Esophagus squamous epithelium (tissue), 5 donors: Measurements from ENCODE around the gene CLIC6. TPM values are rescaled to one million over a fixed set of nuclear protein-coding genes. Genes with fewer than 3 reads are reported as not detected.

Source experiments
- DNase-seq: peaks from one replicate; lab custom pipeline; 2025; lab: John Stamatoyannopoulos, UW
- H3K27ac ChIP-seq, 4 donors: fragments of 200-600 bp; sonication (generic); one replicate each; pipeline ENCODE4 v1.5.1; 2016 to 2019; ENCODE audit warnings: mild to moderate bottlenecking in 1 of 4
- H3K27me3 ChIP-seq, 4 donors: fragments of 200-600 bp; sonication (generic); 1 replicate in 3 of 4; 2 replicates in 1 of 4; pipeline versions ENCODE4 v1.5.1 to v1.6.0; 2017 to 2021; ENCODE audit warnings: antibody characterized with exemption in 1 of 4
- H3K36me3 ChIP-seq, 3 donors: fragments of 200-600 bp; sonication (generic); one replicate each; pipeline ENCODE4 v1.5.1; 2016 to 2019
- H3K4me1 ChIP-seq, 3 donors: fragments of 200-600 bp; sonication (generic); one replicate each; pipeline ENCODE4 v1.5.1; 2017 to 2019
- H3K4me3 ChIP-seq, 4 donors: fragments of 200-600 bp; sonication (generic); 1 replicate in 3 of 4; 2 replicates in 1 of 4; pipeline ENCODE4 v1.5.1; 2016 to 2019; ENCODE audit warnings: mild to moderate bottlenecking in 2 of 4, moderate library complexity in 1 of 4
- H3K9me3 ChIP-seq, 3 donors: fragments of 200-600 bp; sonication (generic); one replicate each; pipeline ENCODE4 v1.5.1; 2016 to 2019
- CTCF ChIP-seq, 6 experiments: fragments of 450-650 bp in 4 of 6; fragments of 200-600 bp in 2 of 6; sonication (generic) in 2 of 6; IDR thresholded peaks; one replicate each; pipeline ENCODE4 v1.5.1; 2016 to 2019; ENCODE audit warnings: antibody characterized with exemption in 6 of 6, mild to moderate bottlenecking in 4 of 6, moderate library complexity in 4 of 6
- POLR2A ChIP-seq, 4 donors: fragments of 450-650 bp; IDR thresholded peaks; one replicate each; pipeline ENCODE4 v1.6.1; 2017; ENCODE audit warnings: antibody characterized with exemption in 4 of 4, mild to moderate bottlenecking in 4 of 4, moderate library complexity in 3 of 4
- WGBS, 2 donors: methylation state at CpG; one replicate each; pipeline ENCODE4 v1.1.5; 2018; 5-methylcytosine and 5-hydroxymethylcytosine counted together
- intact Hi-C: fragments of 100-400 bp; cut with DNase I; formaldehyde crosslinking; loops from one replicate; pipeline ENCODE4 v1.15.0; 2022
- total RNA-seq, 4 donors: library from RNA; depleted of rRNA; stranded (reverse); fragments of >200 nt; gene quantifications; one replicate each; pipeline ENCODE4 v1.1.0, GENCODE V29; 2016
- donor health status: DM: yes; HTN: yes; CAD: no.

CLIC6 gene
- total RNA-seq, 4 donors from 2014 or later = 0.83 to 3.8 (median 2.0) TPM

- TF ChIP-seq CTCF (IDR thresholded peaks at IDR 0.05) = no peak
- no peak for TF ChIP-seq POLR2A (IDR thresholded peaks at IDR 0.05)
- Histone ChIP-seq H3K27ac (no peak overlapping the region), H3K27me3 (no peaks in the 10 kb centered on the region), H3K4me1 (peaks cover 0 to 3% (median 0%) of the 10 kb centered on the region in 3 donors), H3K9me3 (no peaks in the 10 kb centered on the region), H3K4me3 (no peak overlapping the region), H3K36me3 (no peaks in the 10 kb centered on the region)
- WGBS, 2 donors = 100% methylated on average over 1 of the region's 1 CpG
- intact Hi-C loops = no loop called here
- DNase-seq = no peak
Measured at GRCh38 chr21:34762786-34763185, 94.0 kb downstream of the CLIC6 start.

- H3K9me3 ChIP-seq = no peaks in the 10 kb centered on the region
- DNase-seq = no peak
- intact Hi-C loops = no loop called here
- 77 to 85% methylated on average over 3 of the region's 3 CpGs for WGBS, 2 donors
- no peak overlapping the region for H3K4me3 ChIP-seq
- no peaks in the 10 kb centered on the region for H3K36me3 ChIP-seq
- peaks cover 0 to 3% (median 0%) of the 10 kb centered on the region in 3 donors for H3K4me1 ChIP-seq
- no peak overlapping the region for H3K27ac ChIP-seq
- peaks cover 0 to 3% (median 0%) of the 10 kb centered on the region in 4 donors for H3K27me3 ChIP-seq
- TF ChIP-seq CTCF (IDR thresholded peaks at IDR 0.05) = no peak
- TF ChIP-seq POLR2A (IDR thresholded peaks at IDR 0.05) = no peak
Measured at GRCh38 chr21:34764715-34765284, 96.0 kb downstream of the CLIC6 start.

DNA sequence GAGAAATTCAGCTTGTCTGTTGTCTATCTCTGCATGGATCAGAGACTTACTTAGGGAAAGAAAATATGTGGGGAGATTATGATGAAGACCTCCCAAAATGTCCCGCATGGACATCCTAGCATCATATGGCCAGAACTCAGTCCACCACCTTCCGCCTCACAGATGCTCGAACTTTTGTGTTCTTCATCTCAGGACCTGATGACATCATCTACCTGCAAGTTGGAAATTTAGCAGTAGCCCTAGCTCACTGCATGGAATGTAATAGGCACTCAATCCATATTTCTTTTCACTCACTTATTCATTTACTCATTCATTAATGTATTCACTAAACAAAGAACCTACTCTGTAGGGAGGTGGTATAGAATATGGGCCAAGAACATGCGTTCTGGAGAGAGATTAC is 96.8 kb downstream of the CLIC6 start:
- H3K36me3 ChIP-seq = no peaks in the 10 kb centered on the region
- intact Hi-C loops = no loop called here
- DNase-seq = no peak
- no peak overlapping the region for H3K4me3 ChIP-seq
- WGBS, 2 donors = 90 to 92% methylated on average over 4 of the region's 4 CpGs
- no peaks in the 10 kb centered on the region for H3K4me1 ChIP-seq
- TF ChIP-seq POLR2A (IDR thresholded peaks at IDR 0.05) = no peak
- no peak for TF ChIP-seq CTCF (IDR thresholded peaks at IDR 0.05)
- H3K27ac ChIP-seq = no peak overlapping the region
- H3K27me3 ChIP-seq = peaks cover 0 to 3% (median 0%) of the 10 kb centered on the region in 4 donors
- no peaks in the 10 kb centered on the region for H3K9me3 ChIP-seq

GRCh38 chr21:34766862-34767261 is 98.1 kb downstream of the CLIC6 start:
- Histone ChIP-seq H3K4me3 (no peak overlapping the region), H3K27ac (no peak overlapping the region), H3K4me1 (no peaks in the 10 kb centered on the region), H3K36me3 (no peaks in the 10 kb centered on the region), H3K9me3 (no peaks in the 10 kb centered on the region), H3K27me3 (peaks cover 0 to 3% (median 0%) of the 10 kb centered on the region in 4 donors)
- DNase-seq = no peak
- TF ChIP-seq POLR2A (IDR thresholded peaks at IDR 0.05) (no peak), CTCF (IDR thresholded peaks at IDR 0.05) (no peak)
- intact Hi-C loops = no loop called here
- 86 to 89% methylated on average over 3 of the region's 3 CpGs for WGBS, 2 donors

Other genes with a start within 250 kb of the CLIC6 start
- gene SMIM34, start 245.0 kb upstream of the CLIC6 start, total RNA-seq = not detected
- 1 to 10 TPM in 1 of 4 donors, under 1 TPM in 2, not detected in 1; 0.82 to 2.3 (median 0.83) TPM for gene KCNE1, start 156.8 kb upstream of the CLIC6 start, total RNA-seq
- 10 to 100 TPM; 12.4 to 21.0 (median 17.0) TPM for gene RCAN1, start 53.9 kb upstream of the CLIC6 start, total RNA-seq